ENCODE measurements around the gene UNG. TPM values are rescaled to one million over a fixed set of nuclear protein-coding genes. Genes with fewer than 3 reads are reported as not detected.

The UNG gene
- total RNA-seq, 1 donor from 2014 or later = 77.6 TPM

DNA sequence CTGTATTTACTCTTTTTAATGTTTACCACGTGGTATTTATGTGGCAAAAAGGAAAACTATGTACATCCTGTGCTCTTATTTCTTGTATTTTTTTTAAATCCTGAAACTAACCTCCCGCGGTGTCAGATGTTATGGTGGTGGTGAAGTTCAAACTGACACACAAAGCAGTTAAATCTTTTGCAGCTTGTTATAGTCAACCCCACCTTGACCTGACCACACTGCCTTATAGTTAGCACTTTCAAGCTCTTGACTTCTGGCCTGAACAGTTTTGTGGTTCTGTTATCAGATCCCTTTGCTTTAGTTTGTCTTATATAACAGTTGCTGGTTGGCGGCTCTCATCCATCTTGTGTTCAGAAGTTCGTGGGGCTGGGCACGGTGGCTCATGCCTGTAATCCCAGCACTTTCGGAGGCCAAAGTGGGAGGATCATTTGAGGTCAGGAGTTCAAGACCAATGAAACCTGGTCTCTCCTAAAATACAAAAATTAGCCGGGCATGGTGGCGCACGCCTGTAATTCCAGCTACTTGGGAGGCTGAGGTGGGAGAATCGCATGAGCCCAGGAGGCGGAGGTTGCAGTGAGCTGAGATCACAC is 2.1 kb downstream of the UNG start:
- no peaks in the 10 kb centered on the region for H3K9me3 Mint-ChIP-seq
- H3K4me1 Mint-ChIP-seq = peaks cover 25% of the 10 kb centered on the region
- H3K27ac Mint-ChIP-seq (ENCODE audit: unreplicated experiment) = no peak overlapping the region
- TF ChIP-seq, protein P1, sequence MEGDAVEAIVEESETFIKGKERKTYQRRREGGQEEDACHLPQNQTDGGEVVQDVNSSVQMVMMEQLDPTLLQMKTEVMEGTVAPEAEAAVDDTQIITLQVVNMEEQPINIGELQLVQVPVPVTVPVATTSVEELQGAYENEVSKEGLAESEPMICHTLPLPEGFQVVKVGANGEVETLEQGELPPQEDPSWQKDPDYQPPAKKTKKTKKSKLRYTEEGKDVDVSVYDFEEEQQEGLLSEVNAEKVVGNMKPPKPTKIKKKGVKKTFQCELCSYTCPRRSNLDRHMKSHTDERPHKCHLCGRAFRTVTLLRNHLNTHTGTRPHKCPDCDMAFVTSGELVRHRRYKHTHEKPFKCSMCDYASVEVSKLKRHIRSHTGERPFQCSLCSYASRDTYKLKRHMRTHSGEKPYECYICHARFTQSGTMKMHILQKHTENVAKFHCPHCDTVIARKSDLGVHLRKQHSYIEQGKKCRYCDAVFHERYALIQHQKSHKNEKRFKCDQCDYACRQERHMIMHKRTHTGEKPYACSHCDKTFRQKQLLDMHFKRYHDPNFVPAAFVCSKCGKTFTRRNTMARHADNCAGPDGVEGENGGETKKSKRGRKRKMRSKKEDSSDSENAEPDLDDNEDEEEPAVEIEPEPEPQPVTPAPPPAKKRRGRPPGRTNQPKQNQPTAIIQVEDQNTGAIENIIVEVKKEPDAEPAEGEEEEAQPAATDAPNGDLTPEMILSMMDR (conservative IDR thresholded peaks at IDR 0.05) = no peak
- DNase-seq (ENCODE audit: low read depth, low spot score) = no peak
- H3K27me3 Mint-ChIP-seq (ENCODE audit: low read depth) = no peaks in the 10 kb centered on the region
- H3K4me3 Mint-ChIP-seq = peak overlapping the region; percentile 95
- H3K36me3 Mint-ChIP-seq (ENCODE audit: low read depth) = peaks cover 23% of the 10 kb centered on the region

DNA sequence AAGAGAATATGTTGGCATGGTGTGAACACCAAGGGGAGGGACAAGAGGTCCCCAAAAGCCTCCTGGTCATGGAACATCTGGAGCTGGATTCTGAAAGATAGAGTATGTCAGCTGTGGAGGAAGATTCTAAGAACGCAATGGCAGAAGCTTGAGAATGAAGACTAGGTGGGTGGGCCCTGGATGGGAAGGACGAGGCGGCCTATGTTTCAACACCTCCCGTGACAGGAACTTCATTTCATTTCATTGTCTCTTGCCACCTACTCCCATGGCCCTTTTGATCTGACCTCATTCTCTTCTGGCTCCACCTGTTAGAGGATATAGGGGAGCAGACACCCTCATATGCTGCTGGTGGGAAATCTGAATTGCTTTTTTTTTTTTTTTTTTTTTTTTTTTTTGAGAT is 3.3 kb downstream of the UNG start:
- H3K27me3 Mint-ChIP-seq (ENCODE audit: low read depth) = no peaks in the 10 kb centered on the region
- H3K4me1 Mint-ChIP-seq = peaks cover 22% of the 10 kb centered on the region
- no peak overlapping the region for H3K27ac Mint-ChIP-seq (ENCODE audit: unreplicated experiment)
- TF ChIP-seq, protein P1 (conservative IDR thresholded peaks at IDR 0.05) = no peak
- peak overlapping the region; percentile 51 for H3K4me3 Mint-ChIP-seq
- DNase-seq (ENCODE audit: low read depth, low spot score) = no peak
- H3K36me3 Mint-ChIP-seq (ENCODE audit: low read depth) = peaks cover 30% of the 10 kb centered on the region
- H3K9me3 Mint-ChIP-seq = no peaks in the 10 kb centered on the region

- Mint-ChIP-seq H3K36me3 (ENCODE audit: low read depth) (peaks cover 35% of the 10 kb centered on the region), H3K9me3 (no peaks in the 10 kb centered on the region), H3K4me1 (peaks cover 22% of the 10 kb centered on the region), H3K27me3 (ENCODE audit: low read depth) (no peaks in the 10 kb centered on the region), H3K27ac (ENCODE audit: unreplicated experiment) (no peak overlapping the region), H3K4me3 (peak overlapping the region; percentile 68)
- DNase-seq (ENCODE audit: low read depth, low spot score) = no peak
- TF ChIP-seq, protein P1 (conservative IDR thresholded peaks at IDR 0.05) = no peak
These were observed 5.1 kb downstream of the UNG start for GRCh38 chr12:109102491-109102890.

- Mint-ChIP-seq H3K27ac (ENCODE audit: unreplicated experiment) (no peak overlapping the region), H3K36me3 (ENCODE audit: low read depth) (peaks cover 34% of the 10 kb centered on the region)
These were observed 7.8 kb downstream of the UNG start for GRCh38 chr12:109105176-109105575.

GRCh38 chr12:109109746-109110350 is 12.5 kb downstream of the UNG start:
- Mint-ChIP-seq H3K27me3 (ENCODE audit: low read depth) (no peaks in the 10 kb centered on the region), H3K27ac (ENCODE audit: unreplicated experiment) (peak overlapping the region; percentile 80), H3K9me3 (no peaks in the 10 kb centered on the region), H3K36me3 (ENCODE audit: low read depth) (peaks cover 21% of the 10 kb centered on the region), H3K4me1 (peaks cover 20% of the 10 kb centered on the region), H3K4me3 (peak overlapping the region; percentile 38)
- DNase-seq (ENCODE audit: low read depth, low spot score) = no peak
- TF ChIP-seq, protein P1 (conservative IDR thresholded peaks at IDR 0.05) = no peak

More at GRCh38 chr12:109105176-109105575, 7.8 kb downstream of the UNG start:
- no peaks in the 10 kb centered on the region for H3K27me3 Mint-ChIP-seq (ENCODE audit: low read depth)
- TF ChIP-seq, protein P1 (conservative IDR thresholded peaks at IDR 0.05) = no peak
- H3K9me3 Mint-ChIP-seq = no peaks in the 10 kb centered on the region
- DNase-seq (ENCODE audit: low read depth, low spot score) = no peak
- peaks cover 10% of the 10 kb centered on the region for H3K4me1 Mint-ChIP-seq
- no peak overlapping the region for H3K4me3 Mint-ChIP-seq

Data from neural crest cell (in vitro differentiated cells).